ENCODE results near the gene DNAJC5G. TPM values are rescaled to one million over a fixed set of nuclear protein-coding genes. Genes with fewer than 3 reads are reported as not detected.
"Not testable (repeated sequence)": the region's sequence is repeated elsewhere in the genome, so short reads cannot be mapped to it uniquely, and the experiment has no call there.

DNAJC5G gene
- polyA plus RNA-seq, 12 donors = 0.14 to 0.74 (median 0.28) TPM; not detected in 5

DNA sequence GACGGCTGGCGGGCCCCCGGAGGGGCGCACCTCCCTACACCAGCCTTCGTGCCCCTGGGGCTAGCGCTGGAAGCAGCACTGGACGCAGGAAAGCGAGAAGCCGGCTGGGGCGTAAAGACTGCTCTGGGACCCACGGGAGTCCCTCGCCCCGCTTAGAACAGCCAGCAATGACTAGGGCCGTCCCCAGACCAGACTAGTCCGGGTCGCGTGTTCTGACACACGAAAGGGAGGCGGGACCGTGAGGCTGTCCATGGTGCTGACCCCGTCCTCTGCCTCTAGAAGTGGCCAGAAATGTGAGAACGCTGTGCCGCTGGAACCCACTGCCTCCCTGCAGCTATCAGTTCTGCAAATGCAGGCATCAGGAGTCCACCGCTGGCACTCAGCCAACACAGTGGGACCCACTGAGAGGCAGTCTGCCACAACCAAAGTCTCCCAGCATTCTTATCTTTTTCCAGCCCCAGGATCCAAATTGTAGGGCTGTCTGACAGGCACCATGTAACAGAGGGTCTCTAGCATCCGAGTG, 33.2 kb downstream of the DNAJC5G start, which contains the start of gene UCN:
TSS of gene UCN (minus strand) at position 87 of the 523 bp plus-strand sequence. CDS start 550 bp downstream, outside the sequence.
- peak; percentile 64 for DNase-seq

DNA sequence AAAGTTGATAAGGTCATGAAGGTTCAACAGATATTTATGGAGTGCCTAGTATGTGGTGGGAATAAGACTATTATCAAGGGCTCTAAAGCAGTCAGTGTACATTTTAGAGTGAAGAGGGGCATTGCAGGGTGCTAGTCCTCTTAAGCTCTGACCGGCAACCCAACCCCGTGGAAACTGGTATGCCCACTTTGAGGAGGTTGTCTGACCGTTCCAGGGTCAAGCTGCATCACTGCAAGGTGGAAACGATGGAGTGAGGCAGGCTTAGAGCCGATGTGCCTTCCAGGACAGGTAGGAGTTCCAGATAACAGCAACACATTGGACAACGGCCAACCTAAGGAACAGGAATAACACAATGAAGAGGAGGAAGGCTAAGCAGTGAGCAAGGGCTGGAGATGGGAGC, 34.4 kb downstream of the DNAJC5G start:
- no peak for DNase-seq

DNA sequence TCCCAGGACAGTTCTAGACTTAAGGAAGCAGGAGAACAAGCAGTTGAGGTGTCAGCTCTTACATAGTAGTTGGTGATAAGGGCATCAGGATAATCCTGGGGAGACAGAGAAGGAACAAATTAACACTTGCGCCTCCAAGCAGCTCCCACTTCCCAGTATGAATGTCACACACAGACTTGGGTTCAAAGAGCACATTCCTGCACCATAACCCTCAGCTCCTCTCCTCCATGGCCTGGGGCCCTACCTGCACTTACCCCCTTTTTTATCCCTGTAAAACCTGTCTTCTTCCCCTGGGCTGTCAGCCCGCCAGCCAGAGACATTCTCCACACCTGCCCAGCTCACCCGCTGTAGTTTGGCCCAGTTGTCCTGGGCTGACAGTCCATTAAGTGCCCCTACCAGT, 36.9 kb downstream of the DNAJC5G start:
- DNase-seq = no peak

DNA sequence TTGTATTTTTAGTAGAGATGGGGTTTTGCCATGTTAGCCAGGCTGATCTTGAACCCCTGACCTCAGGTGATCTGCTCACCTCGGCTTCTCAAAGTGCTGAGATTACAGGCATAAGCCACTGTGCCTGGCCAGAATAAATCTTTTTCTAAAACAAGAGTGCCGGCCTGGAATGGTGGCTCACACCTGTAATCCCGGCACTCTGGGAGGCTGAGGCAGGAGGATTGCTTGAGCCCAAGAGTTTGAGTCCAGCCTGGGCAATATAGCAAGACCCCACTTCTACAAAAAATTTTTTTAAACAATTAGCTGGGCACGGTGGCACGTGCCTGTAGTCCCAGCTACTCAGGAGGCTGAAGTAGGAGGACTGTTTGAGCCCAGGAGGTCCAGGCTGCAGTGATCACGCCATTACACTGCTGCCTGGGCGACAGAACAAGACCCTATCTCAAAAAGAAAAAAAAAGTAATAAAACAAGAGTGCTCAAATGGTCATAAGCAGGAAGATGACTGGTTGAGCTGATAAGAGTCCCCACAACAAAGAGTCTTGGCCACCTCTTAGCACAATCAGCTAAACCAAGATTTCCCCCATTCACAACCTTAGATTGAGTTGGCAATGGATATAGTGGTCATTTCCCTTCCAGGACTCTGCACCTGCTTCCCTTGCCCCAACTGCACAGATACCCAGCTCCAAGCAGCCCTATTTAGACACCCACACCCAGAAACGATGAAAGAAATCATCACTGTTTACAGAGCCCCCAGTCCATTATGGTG, 38.8 kb downstream of the DNAJC5G start:
- DNase-seq = no peak

DNA sequence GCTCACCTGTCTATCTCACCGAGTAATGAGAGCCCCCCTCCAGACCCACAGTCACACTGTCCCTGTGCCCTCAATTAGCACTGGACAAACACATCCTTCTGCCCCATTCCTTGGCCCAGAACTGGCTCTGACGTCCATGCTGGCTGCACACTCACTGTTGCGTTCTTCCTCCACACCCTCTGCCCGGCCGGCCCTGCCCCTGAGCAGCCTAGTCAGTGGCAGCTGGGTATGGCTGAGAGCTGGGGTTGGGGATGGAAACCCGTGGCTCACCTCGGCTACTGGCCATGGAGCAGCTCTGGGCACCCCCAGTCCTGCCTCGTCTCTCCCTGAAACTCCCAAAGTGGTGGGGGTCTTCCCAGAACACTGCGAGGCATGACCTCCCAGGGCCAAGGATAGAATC, 39.5 kb downstream of the DNAJC5G start:
- DNase-seq = no peak

DNA sequence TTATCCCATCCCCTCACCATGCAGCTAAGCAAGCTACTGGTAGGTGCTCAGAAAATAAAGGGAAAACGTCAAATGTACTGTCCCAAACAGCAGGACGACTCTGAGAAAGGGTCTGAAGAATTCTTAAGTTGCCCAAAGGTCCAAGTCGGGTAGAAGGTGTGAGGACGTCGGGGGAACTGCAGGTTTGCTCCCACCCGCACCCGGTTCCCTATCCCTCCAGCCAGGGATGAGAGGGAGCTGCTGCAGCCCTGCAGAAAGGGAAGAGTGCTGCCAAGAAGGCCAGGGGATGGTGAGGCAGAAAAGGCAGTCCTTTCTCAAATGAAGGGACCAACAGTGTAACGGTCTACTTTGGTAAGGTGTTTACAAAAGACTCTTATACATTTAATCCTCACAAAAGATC, 39.9 kb downstream of the DNAJC5G start:
- no peak for DNase-seq

DNA sequence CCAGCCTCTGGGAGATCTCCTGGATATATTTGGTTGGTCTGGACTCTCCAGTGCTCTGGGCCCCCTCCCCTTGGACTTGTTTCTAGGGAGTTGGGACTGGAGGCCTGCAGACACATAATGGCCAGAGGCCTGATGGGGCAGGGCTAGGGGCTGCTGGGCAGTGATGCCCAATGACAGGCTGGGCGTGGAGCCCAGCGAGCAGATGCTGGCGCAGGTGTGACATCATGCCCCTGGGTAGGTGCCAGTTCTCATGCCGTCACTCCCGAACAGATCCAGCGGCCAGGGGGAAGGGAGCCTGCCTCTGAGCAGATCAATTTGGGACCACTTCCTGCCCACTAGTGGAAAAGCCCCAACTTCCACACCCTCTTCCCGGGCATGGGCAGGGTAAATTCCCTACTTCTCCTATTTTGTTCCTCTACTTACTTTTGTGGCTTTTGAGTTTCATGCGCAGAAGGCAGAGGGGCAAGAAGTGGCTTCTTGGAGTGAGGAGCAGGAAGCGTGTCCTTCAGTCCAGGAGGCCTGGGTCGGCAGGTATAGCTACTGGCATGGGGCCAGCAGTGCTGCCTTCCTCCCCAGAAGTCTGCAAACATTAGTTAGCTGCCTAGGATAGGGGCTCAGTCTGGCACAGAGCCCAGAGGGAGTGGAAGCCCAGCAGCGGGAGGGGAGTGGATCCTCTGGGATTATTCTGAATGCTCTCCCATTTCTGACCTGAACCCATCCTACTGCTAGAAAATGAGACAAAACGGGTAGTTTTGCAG, 41.6 kb downstream of the DNAJC5G start:
- DNase-seq = no peak

DNA sequence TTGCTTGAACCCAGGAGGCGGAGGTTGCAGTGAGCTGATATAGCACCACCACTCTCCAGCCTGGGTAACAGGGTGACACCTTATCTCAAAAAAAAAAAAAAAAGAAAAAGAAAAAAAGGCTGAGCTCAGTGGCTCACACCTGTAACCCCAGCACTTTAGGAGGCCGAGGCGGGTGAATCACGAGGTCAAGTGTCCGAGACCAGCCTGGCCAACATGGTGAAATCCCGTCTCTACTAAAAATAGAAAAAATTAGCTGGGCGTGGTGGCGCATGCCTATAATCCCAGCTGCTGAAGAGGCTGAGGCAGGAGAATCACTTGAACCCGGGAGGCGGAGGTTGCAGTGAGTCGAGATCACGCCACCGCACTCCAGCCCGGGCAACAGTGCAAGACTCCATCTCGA, 44.6 kb downstream of the DNAJC5G start:
- not testable (repeated sequence) for DNase-seq

DNA sequence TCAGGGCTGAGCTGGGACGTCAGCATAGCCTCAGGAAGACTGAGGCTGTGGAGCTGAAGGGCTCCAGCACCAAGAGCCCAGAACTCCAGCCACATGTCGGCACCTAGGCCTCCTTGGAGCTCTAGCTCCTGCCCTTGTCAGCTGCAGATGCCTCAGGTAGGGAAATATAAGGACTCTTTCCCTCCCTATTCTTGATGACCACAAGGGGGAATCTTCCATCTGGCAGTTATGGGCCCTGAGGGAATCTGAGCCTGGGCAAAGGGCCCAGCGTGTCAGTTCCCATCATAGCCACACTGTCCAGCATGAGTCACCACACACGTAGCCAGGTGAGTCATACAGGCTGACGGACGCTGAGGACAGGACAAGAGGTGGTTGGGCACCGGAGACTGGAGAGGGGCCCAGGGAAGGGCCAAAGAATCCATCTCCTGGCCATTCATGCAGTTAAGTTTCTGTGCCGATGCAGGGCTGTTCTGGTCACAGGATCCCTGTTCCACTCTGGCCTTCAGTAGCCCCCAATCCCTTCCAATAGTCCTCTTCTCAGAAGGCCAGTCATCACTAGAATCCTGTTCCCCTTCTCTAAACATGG, 45.8 kb downstream of the DNAJC5G start:
- DNase-seq = no peak

DNA sequence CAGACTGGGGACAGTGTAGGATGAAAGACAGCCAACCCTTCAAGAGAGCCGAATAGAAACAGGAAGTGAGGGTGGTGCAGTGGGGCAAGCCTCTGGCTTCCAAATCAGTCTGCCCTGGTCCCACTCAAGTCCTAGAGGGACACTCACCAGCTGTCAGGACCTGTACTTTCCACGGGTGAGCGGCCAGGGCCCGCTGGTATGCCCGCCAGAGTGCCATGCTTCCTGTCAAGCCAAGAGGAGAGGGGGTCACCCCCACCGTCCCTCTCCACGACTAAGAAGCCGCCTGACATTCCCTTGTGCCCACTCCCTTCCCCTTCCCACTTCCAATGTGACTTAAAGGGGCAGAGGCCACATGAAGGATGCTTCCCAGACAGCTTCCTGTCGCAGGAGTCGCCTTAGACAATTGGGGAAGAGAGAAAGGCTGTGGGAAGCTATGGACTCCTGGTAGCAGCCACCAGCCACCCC, 47.1 kb downstream of the DNAJC5G start:
- no peak for DNase-seq

DNA sequence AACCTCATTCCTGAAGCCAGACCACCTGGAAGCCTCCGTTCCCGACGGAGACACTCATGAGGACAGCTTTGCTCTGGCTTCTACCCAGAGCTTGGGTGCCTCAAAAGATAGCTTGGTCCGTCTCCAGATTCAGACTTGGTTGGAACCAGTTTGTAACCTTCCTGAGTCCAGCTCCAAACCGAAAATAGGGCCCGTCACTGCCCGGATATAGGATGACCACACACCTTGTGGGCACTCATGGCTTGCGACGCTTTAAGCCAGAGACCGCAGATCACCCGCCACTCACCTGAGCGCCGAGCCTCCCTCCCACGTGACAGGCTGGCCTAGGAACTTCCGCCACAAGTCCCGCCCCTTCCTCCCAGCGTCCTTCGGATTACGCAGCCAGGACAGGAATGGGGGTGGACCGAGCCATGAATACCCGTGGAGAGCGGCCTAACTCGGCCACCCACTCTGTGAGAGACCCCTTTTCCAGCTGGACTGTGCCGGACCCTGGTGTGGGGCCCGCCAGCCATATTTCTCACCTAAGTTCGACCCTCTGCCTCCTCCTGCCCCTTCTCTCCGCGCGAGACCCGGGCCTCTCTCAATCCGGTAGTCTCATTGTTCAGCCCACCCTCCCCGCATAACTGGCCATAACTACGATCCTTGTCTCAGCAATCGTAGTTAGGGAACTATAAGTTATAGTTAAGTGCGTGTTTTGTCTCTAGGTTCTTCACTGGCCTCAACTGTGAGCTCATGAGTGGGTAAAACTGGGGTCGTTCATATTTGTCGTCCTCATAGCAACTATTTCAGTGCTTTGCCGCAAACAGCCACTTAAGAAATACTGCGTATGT, 47.7 kb downstream of the DNAJC5G start, which contains the start of gene MPV17:
TSS of gene MPV17 (minus strand) at position 332 of the 830 bp plus-strand sequence. CDS start 580 bp downstream, outside the sequence.
- DNase-seq = peak; percentile 90

DNA sequence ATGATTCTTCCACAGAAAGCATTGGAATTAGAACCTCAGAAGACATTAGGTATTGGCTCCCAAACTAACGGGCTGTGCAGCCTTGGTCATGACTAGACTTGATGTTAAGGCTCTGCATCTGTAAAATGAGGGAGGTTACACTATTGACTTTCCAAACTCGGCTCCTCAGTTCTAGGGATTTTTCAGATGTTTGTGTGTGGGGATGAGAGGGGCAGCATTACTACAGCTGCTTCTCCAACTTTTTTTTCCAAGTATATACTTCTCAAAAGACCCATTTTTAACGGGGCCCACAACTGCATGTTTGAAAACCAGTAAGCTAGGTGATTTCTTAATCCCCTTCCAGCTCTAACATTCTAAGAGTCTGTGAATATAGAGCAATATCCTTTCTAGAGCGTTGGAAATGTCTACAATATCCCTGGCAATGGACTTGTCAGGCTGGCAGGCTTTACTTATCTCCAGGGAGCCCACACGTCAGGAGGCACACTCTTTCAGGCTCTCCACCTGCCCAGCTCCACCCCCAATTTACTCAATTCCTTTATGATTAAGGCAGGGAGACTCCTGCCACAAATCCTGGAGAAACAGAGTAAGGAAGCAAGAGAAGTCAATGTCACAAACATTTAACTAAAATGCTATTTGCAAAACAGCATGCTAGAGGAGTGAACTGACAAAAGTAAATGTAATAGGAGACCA, 48.5 kb downstream of the DNAJC5G start:
- DNase-seq = no peak

DNA sequence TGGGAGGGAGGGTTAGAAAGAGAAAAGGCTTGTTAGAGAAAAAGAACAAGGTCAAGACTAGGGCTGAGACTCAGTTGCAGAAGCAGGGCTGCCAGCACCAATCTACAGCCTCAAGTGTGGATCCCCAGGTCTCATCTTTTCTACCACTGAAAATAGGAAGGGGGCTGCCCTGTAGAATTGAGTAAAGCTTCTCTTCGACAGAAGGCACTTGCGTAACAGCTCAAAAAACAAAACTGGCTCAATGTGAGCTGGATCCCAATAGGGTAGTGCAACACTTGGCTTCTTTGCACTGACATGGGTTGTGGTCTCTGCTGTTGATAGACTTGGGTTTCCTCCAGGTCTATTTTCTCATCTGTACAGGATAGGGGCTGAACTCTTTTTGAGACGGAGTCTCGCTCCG, 49.5 kb downstream of the DNAJC5G start:
- no peak for DNase-seq

Other genes starting within 250 kb of the DNAJC5G start
- 10 to 100 TPM in 11 of 12 donors, not detected in 1; 48.5 to 80.4 (median 65.7) TPM for gene TMEM214, start 242.5 kb upstream of the DNAJC5G start, polyA plus RNA-seq (ENCODE audit: insufficient read length in 12 of 12)
- gene AGBL5, start 223.8 kb upstream of the DNAJC5G start, polyA plus RNA-seq (ENCODE audit: insufficient read length in 12 of 12) = 10 to 100 TPM in 11 of 12 donors, not detected in 1; 17.0 to 62.7 (median 20.1) TPM
- 100 to 1,000 TPM in 11 of 12 donors, not detected in 1; 209 to 311 (median 238) TPM for gene OST4, start 203.8 kb upstream of the DNAJC5G start, polyA plus RNA-seq (ENCODE audit: insufficient read length in 12 of 12)
- gene EMILIN1, start 196.8 kb upstream of the DNAJC5G start, polyA plus RNA-seq (ENCODE audit: insufficient read length in 12 of 12) = 100 to 1,000 TPM in 1 of 12 donors, 10 to 100 TPM in 10, not detected in 1; 39.9 to 107 (median 64.1) TPM
- 1 to 10 TPM in 11 of 12 donors, not detected in 1; 1.1 to 7.6 (median 2.1) TPM for gene KHK, start 188.7 kb upstream of the DNAJC5G start, polyA plus RNA-seq (ENCODE audit: insufficient read length in 12 of 12)
- 1 to 10 TPM in 9 of 12 donors, under 1 TPM in 1, not detected in 2; 0.62 to 4.6 (median 1.8) TPM for gene CGREF1, start 156.3 kb upstream of the DNAJC5G start, polyA plus RNA-seq (ENCODE audit: insufficient read length in 12 of 12)
- under 1 TPM in 10 of 12 donors, not detected in 2; 0.12 to 0.70 (median 0.34) TPM for gene ABHD1, start 151.6 kb upstream of the DNAJC5G start, polyA plus RNA-seq (ENCODE audit: insufficient read length in 12 of 12)
- gene PREB, start 140.8 kb upstream of the DNAJC5G start, polyA plus RNA-seq (ENCODE audit: insufficient read length in 12 of 12) = 10 to 100 TPM in 11 of 12 donors, not detected in 1; 24.1 to 39.8 (median 33.6) TPM
- not detected for gene PRR30, start 136.0 kb upstream of the DNAJC5G start, polyA plus RNA-seq (ENCODE audit: insufficient read length in 12 of 12)
- under 1 TPM in 10 of 12 donors, not detected in 2; 0.18 to 0.44 (median 0.30) TPM for gene TCF23, start 126.4 kb upstream of the DNAJC5G start, polyA plus RNA-seq (ENCODE audit: insufficient read length in 12 of 12)
- 100 to 1,000 TPM in 5 of 12 donors, 10 to 100 TPM in 6, not detected in 1; 85.6 to 115 (median 98.3) TPM for gene ATRAID, start 63.4 kb upstream of the DNAJC5G start, polyA plus RNA-seq (ENCODE audit: insufficient read length in 12 of 12)
- 10 to 100 TPM in 11 of 12 donors, not detected in 1; 11.1 to 25.1 (median 17.6) TPM for gene SLC5A6, start 63.2 kb upstream of the DNAJC5G start, polyA plus RNA-seq (ENCODE audit: insufficient read length in 12 of 12)
- 10 to 100 TPM in 11 of 12 donors, not detected in 1; 18.7 to 45.3 (median 24.5) TPM for gene CAD, start 58.1 kb upstream of the DNAJC5G start, polyA plus RNA-seq (ENCODE audit: insufficient read length in 12 of 12)
- gene SLC30A3, start 12.4 kb upstream of the DNAJC5G start, polyA plus RNA-seq (ENCODE audit: insufficient read length in 12 of 12) = 1 to 10 TPM in 3 of 12 donors, under 1 TPM in 7, not detected in 2; 0.18 to 2.2 (median 0.81) TPM
- 100 to 1,000 TPM in 4 of 12 donors, 10 to 100 TPM in 7, not detected in 1; 34.2 to 125 (median 94.4) TPM for gene TRIM54, start 7.0 kb downstream of the DNAJC5G start, polyA plus RNA-seq (ENCODE audit: insufficient read length in 12 of 12)
- 1 to 10 TPM in 7 of 12 donors, under 1 TPM in 3, not detected in 2; 0.59 to 2.1 (median 1.4) TPM for gene UCN, start 33.0 kb downstream of the DNAJC5G start, polyA plus RNA-seq (ENCODE audit: insufficient read length in 12 of 12)
- gene MPV17, start 47.7 kb downstream of the DNAJC5G start, polyA plus RNA-seq (ENCODE audit: insufficient read length in 12 of 12) = 10 to 100 TPM in 11 of 12 donors, not detected in 1; 37.8 to 89.1 (median 51.3) TPM
- gene GTF3C2, start 81.3 kb downstream of the DNAJC5G start, polyA plus RNA-seq (ENCODE audit: insufficient read length in 12 of 12) = 10 to 100 TPM in 11 of 12 donors, not detected in 1; 24.0 to 46.5 (median 31.3) TPM
- 10 to 100 TPM in 11 of 12 donors, not detected in 1; 29.0 to 37.7 (median 32.5) TPM for gene EIF2B4, start 94.9 kb downstream of the DNAJC5G start, polyA plus RNA-seq (ENCODE audit: insufficient read length in 12 of 12)
- 10 to 100 TPM in 11 of 12 donors, not detected in 1; 56.4 to 82.2 (median 69.6) TPM for gene SNX17, start 95.2 kb downstream of the DNAJC5G start, polyA plus RNA-seq (ENCODE audit: insufficient read length in 12 of 12)
- 10 to 100 TPM in 9 of 12 donors, 1 to 10 TPM in 2, not detected in 1; 9.1 to 20.0 (median 11.6) TPM for gene ZNF513, start 105.3 kb downstream of the DNAJC5G start, polyA plus RNA-seq (ENCODE audit: insufficient read length in 12 of 12)
- 10 to 100 TPM in 11 of 12 donors, not detected in 1; 42.8 to 64.1 (median 54.4) TPM for gene PPM1G, start 134.2 kb downstream of the DNAJC5G start, polyA plus RNA-seq (ENCODE audit: insufficient read length in 12 of 12)
- gene NRBP1, start 153.2 kb downstream of the DNAJC5G start, polyA plus RNA-seq (ENCODE audit: insufficient read length in 12 of 12) = 100 to 1,000 TPM in 11 of 12 donors, not detected in 1; 112 to 127 (median 120) TPM
- gene KRTCAP3, start 166.9 kb downstream of the DNAJC5G start, polyA plus RNA-seq (ENCODE audit: insufficient read length in 12 of 12) = 1 to 10 TPM in 9 of 12 donors, under 1 TPM in 1, not detected in 2; 0.74 to 4.6 (median 2.2) TPM
- gene IFT172, start 214.3 kb downstream of the DNAJC5G start, polyA plus RNA-seq (ENCODE audit: insufficient read length in 12 of 12) = 10 to 100 TPM in 11 of 12 donors, not detected in 1; 12.1 to 35.2 (median 20.4) TPM
- gene FNDC4, start 219.8 kb downstream of the DNAJC5G start, polyA plus RNA-seq (ENCODE audit: insufficient read length in 12 of 12) = 10 to 100 TPM in 3 of 12 donors, 1 to 10 TPM in 8, not detected in 1; 6.1 to 15.5 (median 8.4) TPM
- gene GCKR, start 221.4 kb downstream of the DNAJC5G start, polyA plus RNA-seq (ENCODE audit: insufficient read length in 12 of 12) = under 1 TPM in 5 of 12 donors, not detected in 7; 0.08 to 0.30 (median 0.25) TPM